ENCODE results near the gene WAC.

DNA sequence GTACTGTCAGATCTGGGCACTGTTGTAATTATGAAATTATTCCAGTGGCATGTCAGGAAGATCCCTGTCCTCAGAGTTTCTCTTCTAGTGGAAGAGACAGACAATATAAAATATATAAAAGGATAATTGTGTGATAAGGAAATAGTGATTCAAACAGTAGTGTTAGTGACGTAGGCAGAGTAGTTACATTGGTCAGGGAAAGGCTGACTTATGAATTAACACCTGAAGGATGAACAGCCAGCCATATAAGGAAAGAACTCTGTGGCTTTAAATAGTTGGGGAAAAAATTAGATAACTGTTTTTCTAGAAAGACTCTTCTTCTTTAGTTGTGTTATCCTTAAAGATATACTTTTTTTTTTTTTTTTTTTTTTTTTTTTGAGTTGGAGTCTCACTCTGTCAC is 37.7 kb downstream of the WAC start:
- TF ChIP-seq NFYB (IDR thresholded peaks at IDR 0.05; ENCODE audit: insufficient read depth, low read depth, low read length) (no peak), SIN3A (IDR thresholded peaks at IDR 0.05; ENCODE audit: low read depth, low read length) (no peak), POLR2A (IDR thresholded peaks at IDR 0.05; ENCODE audit: low read depth, low read length) (no peak), CREM (IDR thresholded peaks at IDR 0.05; ENCODE audit: low read depth) (no peak)
- TF ChIP-seq, protein P1, sequence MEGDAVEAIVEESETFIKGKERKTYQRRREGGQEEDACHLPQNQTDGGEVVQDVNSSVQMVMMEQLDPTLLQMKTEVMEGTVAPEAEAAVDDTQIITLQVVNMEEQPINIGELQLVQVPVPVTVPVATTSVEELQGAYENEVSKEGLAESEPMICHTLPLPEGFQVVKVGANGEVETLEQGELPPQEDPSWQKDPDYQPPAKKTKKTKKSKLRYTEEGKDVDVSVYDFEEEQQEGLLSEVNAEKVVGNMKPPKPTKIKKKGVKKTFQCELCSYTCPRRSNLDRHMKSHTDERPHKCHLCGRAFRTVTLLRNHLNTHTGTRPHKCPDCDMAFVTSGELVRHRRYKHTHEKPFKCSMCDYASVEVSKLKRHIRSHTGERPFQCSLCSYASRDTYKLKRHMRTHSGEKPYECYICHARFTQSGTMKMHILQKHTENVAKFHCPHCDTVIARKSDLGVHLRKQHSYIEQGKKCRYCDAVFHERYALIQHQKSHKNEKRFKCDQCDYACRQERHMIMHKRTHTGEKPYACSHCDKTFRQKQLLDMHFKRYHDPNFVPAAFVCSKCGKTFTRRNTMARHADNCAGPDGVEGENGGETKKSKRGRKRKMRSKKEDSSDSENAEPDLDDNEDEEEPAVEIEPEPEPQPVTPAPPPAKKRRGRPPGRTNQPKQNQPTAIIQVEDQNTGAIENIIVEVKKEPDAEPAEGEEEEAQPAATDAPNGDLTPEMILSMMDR (IDR thresholded peaks at IDR 0.05 in 2 of 3, conservative IDR thresholded peaks at IDR 0.05 in 1 of 3; ENCODE audit: control insufficient read depth in 2 of 3, extremely low read depth in 1 of 3, insufficient read depth in 1 of 3, low read depth in 3 of 3, low read length in 3 of 3): no peak
- TF ChIP-seq, protein P2, sequence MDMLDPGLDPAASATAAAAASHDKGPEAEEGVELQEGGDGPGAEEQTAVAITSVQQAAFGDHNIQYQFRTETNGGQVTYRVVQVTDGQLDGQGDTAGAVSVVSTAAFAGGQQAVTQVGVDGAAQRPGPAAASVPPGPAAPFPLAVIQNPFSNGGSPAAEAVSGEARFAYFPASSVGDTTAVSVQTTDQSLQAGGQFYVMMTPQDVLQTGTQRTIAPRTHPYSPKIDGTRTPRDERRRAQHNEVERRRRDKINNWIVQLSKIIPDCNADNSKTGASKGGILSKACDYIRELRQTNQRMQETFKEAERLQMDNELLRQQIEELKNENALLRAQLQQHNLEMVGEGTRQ (IDR thresholded peaks at IDR 0.05; ENCODE audit: borderline replicate concordance, low read depth, low read length): no peak
